K562 (cell line): ENCODE data around the gene CRYZ. TPM values are rescaled to one million over a fixed set of nuclear protein-coding genes. Genes with fewer than 3 reads are reported as not detected.

ENCODE experiments used
- ATAC-seq: fragments of 200-7000 bp; cut with Tn5 transposase; 3 replicates; pipeline ENCODE4 v1.9.1; 2020; ENCODE audit warnings: moderate library complexity
- BruUV-seq: library from RNA; stranded (reverse); fragments of 400-500 nt; replicated peaks from 2 replicates; lab custom pipeline; 2021; lab: Mats Ljungman, UMichigan
- CTCF ChIA-PET: fragments of 300-600 bp; formaldehyde crosslinking; extraction: SDS; loops from one replicate; lab custom pipeline; 2021; ENCODE audit warnings: low intra/inter-chr PET ratio; lab: Yijun Ruan, JAX
- POLR2A ChIA-PET: fragments of 300-600, 350-650 bp; sonication (Branson Sonifier 250); formaldehyde crosslinking; extraction: SDS; loops from one replicate; lab custom pipeline; 2021; ENCODE audit warnings: antibody characterized with exemption, inconsistent platforms; lab: Yijun Ruan, JAX
- DNase-seq, 4 experiments: peaks; one replicate each; pipeline versions ENCODE4 v3.0.0 to v3.0.0-alpha.2; 2011 to 2018; ENCODE audit warnings: low spot score in 3 of 4, mixed read lengths in 3 of 4; ENCODE audit errors: extremely low read depth in 1 of 4
- FAIRE-seq: peaks from 2 replicates; lab custom pipeline; 2011; peaks lifted over from hg19 to GRCh38; lab: Jason Lieb, UNC
- H2AFZ ChIP-seq: 2 replicates; pipeline ENCODE4 v1.6.0; 2011; ENCODE audit warnings: low read depth, low read length, control low read depth, inconsistent platforms
- H3K27ac ChIP-seq: fragments of 200-600 bp; 3 replicates; pipeline ENCODE4 v1.8.0; 2011; ENCODE audit warnings: low read depth, mild to moderate bottlenecking, control low read depth, inconsistent platforms, low read length, moderate library complexity, mixed read lengths; ENCODE audit errors: extremely low read depth
- H3K27me3 ChIP-seq, 2 experiments: fragments of 300-600 bp in 1 of 2; 2 replicates in 1 of 2; 3 replicates in 1 of 2; pipeline versions ENCODE4 v1.6.0 to v1.8.0; 2011; ENCODE audit warnings: inconsistent platforms in 2 of 2, low read length in 2 of 2, mild to moderate bottlenecking in 1 of 2, mixed read lengths in 1 of 2, moderate library complexity in 1 of 2; ENCODE audit not compliant: control insufficient read depth in 2 of 2, insufficient read depth in 2 of 2
- H3K36me3 ChIP-seq: fragments of 300-600 bp; 3 replicates; pipeline ENCODE4 v1.8.0; 2011; ENCODE audit warnings: mild to moderate bottlenecking, low read length, inconsistent platforms; ENCODE audit not compliant: control insufficient read depth, insufficient read depth
- H3K4me1 ChIP-seq, 2 experiments: fragments of 200-600 bp in 1 of 2; replicated peaks in 1 of 2; 2 replicates in 1 of 2; 3 replicates in 1 of 2; pipeline versions ENCODE4 v1.5.1 to v1.8.0; 2011; ENCODE audit warnings: inconsistent platforms in 2 of 2, low read length in 2 of 2, mild to moderate bottlenecking in 1 of 2, mixed read lengths in 1 of 2, moderate library complexity in 1 of 2; ENCODE audit not compliant: control insufficient read depth in 2 of 2, insufficient read depth in 2 of 2
- H3K4me2 ChIP-seq: 2 replicates; pipeline ENCODE4 v1.6.1; 2011; ENCODE audit warnings: low read length, control low read depth, inconsistent platforms, mixed read lengths; ENCODE audit not compliant: insufficient read depth
- H3K4me3 ChIP-seq: fragments of 200-600 bp; sonication (generic), shearing (Covaris generic); 2 replicates; pipeline ENCODE4 v1.5.1; 2016; ENCODE audit warnings: control low read depth, inconsistent platforms
- H3K79me2 ChIP-seq: fragments of 200-600 bp; 3 replicates; pipeline ENCODE4 v1.8.0; 2011; ENCODE audit warnings: low read length, inconsistent platforms; ENCODE audit not compliant: control insufficient read depth, insufficient read depth
- H3K9ac ChIP-seq, 2 experiments: 2 replicates each; pipeline versions ENCODE4 v1.6.0 to v1.6.1; 2011; ENCODE audit warnings: low read depth in 2 of 2, low read length in 2 of 2, control low read depth in 1 of 2, inconsistent platforms in 1 of 2, mild to moderate bottlenecking in 1 of 2, mixed read lengths in 1 of 2; ENCODE audit not compliant: insufficient read depth in 1 of 2
- H3K9me1 ChIP-seq: one replicate; pipeline ENCODE4 v1.6.0; 2011; ENCODE audit warnings: inconsistent platforms, mild to moderate bottlenecking, low read length, moderate library complexity; ENCODE audit not compliant: control insufficient read depth, insufficient read depth
- H3K9me3 ChIP-seq: replicated peaks from 2 replicates; pipeline ENCODE4 v1.5.1; 2011; ENCODE audit warnings: low read depth, low read length, inconsistent platforms; ENCODE audit not compliant: control insufficient read depth, insufficient read depth
- H4K20me1 ChIP-seq: replicated peaks from 2 replicates; pipeline ENCODE4 v1.6.1; 2011; ENCODE audit warnings: low read length, inconsistent platforms, mixed read lengths; ENCODE audit not compliant: control insufficient read depth, insufficient read depth
- BCLAF1 ChIP-seq, 2 experiments: fragments of 450-650 bp in 1 of 2; IDR thresholded peaks; 2 replicates each; pipeline ENCODE4 v1.6.1; 2011 to 2017; ENCODE audit warnings: low read depth in 2 of 2, antibody characterized with exemption in 1 of 2, borderline replicate concordance in 1 of 2, low read length in 1 of 2, mild to moderate bottlenecking in 1 of 2, mixed read lengths in 1 of 2; ENCODE audit not compliant: control insufficient read depth in 1 of 2
- BRD9 ChIP-seq: fragments of 450-650 bp; IDR thresholded peaks from 2 replicates; pipeline ENCODE4 v1.6.1; 2018; ENCODE audit warnings: low read depth; ENCODE audit not compliant: partially characterized antibody
- CBFA2T2 ChIP-seq: fragments of 450-650 bp; conservative IDR thresholded peaks from 2 replicates; pipeline ENCODE4 v1.6.1; 2017; ENCODE audit warnings: mild to moderate bottlenecking
- CBX3 ChIP-seq, 2 experiments: IDR thresholded peaks; 1 replicate in 1 of 2; 2 replicates in 1 of 2; pipeline ENCODE4 v1.6.1; 2012; ENCODE audit warnings: inconsistent platforms in 2 of 2, low read length in 2 of 2, borderline replicate concordance in 1 of 2, control low read depth in 1 of 2
- CCAR2 ChIP-seq: fragments of 200-400 bp; formaldehyde crosslinking; IDR thresholded peaks from 2 replicates; pipeline ENCODE4 v1.6.1; 2017; ENCODE audit warnings: mild to moderate bottlenecking, low read depth, low read length
- CREBBP ChIP-seq: IDR thresholded peaks from one replicate; pipeline ENCODE4 v1.6.1; 2012; ENCODE audit warnings: low read depth, mild to moderate bottlenecking, control low read depth, inconsistent platforms, low read length
- EWSR1 ChIP-seq: fragments of 450-650 bp; IDR thresholded peaks from 2 replicates; pipeline ENCODE4 v1.6.1; 2018; ENCODE audit warnings: borderline replicate concordance, mild to moderate bottlenecking, low read depth, moderate library complexity; ENCODE audit not compliant: partially characterized antibody
- FOXO4 ChIP-seq: fragments of 450-650 bp; formaldehyde crosslinking; IDR thresholded peaks from 2 replicates; pipeline ENCODE4 v1.4.0; 2020; ENCODE audit warnings: mild to moderate bottlenecking, moderate library complexity
- POLR2AphosphoS5 ChIP-seq: IDR thresholded peaks from 2 replicates; pipeline ENCODE4 v1.6.1; 2011; ENCODE audit warnings: mild to moderate bottlenecking, low read depth, low read length, moderate library complexity; ENCODE audit not compliant: control insufficient read depth, insufficient read depth
- PURB ChIP-seq: sonication (generic); formaldehyde crosslinking; IDR thresholded peaks from 2 replicates; pipeline ENCODE4 v1.9.0; 2021; ENCODE audit warnings: low read depth, mild to moderate bottlenecking, missing genetic modification reagents
- TAF7 ChIP-seq: fragments of 450-650 bp; IDR thresholded peaks from 2 replicates; pipeline ENCODE4 v1.6.1; 2016; ENCODE audit warnings: missing genetic modification characterization, missing compliant biosample characterization
- XRCC5 ChIP-seq: fragments of 200-400 bp; formaldehyde crosslinking; IDR thresholded peaks from 2 replicates; pipeline ENCODE4 v1.6.1; 2017; ENCODE audit warnings: low read depth, mild to moderate bottlenecking, low read length
- ZNF232 ChIP-seq: sonication (generic); formaldehyde crosslinking; IDR thresholded peaks from 2 replicates; pipeline ENCODE4 v1.8.0; 2022; ENCODE audit warnings: mild to moderate bottlenecking, missing genetic modification reagents
- WGBS: fragments of 100-300 bp; shearing (Covaris generic); methylation state at CpG from one replicate; pipeline ENCODE4 v1.1.6; 2016; ENCODE audit warnings: low coverage, mixed read lengths; ENCODE audit not compliant: insufficient coverage; ENCODE audit errors: missing lambda C conversion rate; 5-methylcytosine and 5-hydroxymethylcytosine counted together
- in situ Hi-C: fragments of 300-500 bp; cut with MboI; formaldehyde crosslinking; loops from 4 replicates; pipeline ENCODE4 v1.15.0; 2018; ENCODE audit warnings: inconsistent platforms, mixed read lengths
- intact Hi-C: fragments of 100-400 bp; cut with micrococcal nuclease; formaldehyde crosslinking; loops from 2 replicates; pipeline ENCODE4 v1.14.2; 2022
- polyA plus RNA-seq, 8 experiments: library from polyadenylated mRNA; depleted of rRNA in 4 of 8; stranded (reverse) in 5 of 8; unstranded in 3 of 8; fragments of >200 nt; fragmentation: Nextera tagmentation in 2 of 8; fragmentation: Illumina TruSeq in 1 of 8; extraction: Ambion mirVana in 2 of 8; extraction: Trizol in 1 of 8; gene quantifications; 2 replicates each; pipeline versions ENCODE4 v1.2.1 to v1.2.3, GENCODE V29; 2011 to 2014; ENCODE audit warnings: inconsistent platforms in 1 of 8, missing spikeins in 1 of 8
- total RNA-seq, 7 experiments: library from RNA; depleted of rRNA in 6 of 7; stranded (reverse); fragments of >200 nt in 6 of 7; fragmentation: Illumina TruSeq in 2 of 7; extraction: Trizol in 2 of 7; gene quantifications; 2 replicates each; pipeline versions ENCODE4 v1.2.1 to v1.2.3, GENCODE V29; 2011 to 2021; ENCODE audit warnings: low replicate concordance in 1 of 7

The CRYZ gene
- total and polyA plus RNA-seq, 9 of the 15 experiments (the other 6 are each of a cell fraction or from before 2014, with no cell fraction given), result 51.7 to 179 (median 81.4) TPM

GRCh38 chr1:74689621-74690363, 43.1 kb downstream of the CRYZ start (continued):
- TF ChIP-seq BCLAF1 (IDR thresholded peaks at IDR 0.05; ENCODE audit: borderline replicate concordance in 1 of 2, control insufficient read depth in 1 of 2, low read depth in 2 of 2, low read length in 1 of 2), result no peak
- TF ChIP-seq BRD9, result no peak
- no peak for TF ChIP-seq XRCC5
- TF ChIP-seq CBX3 (IDR thresholded peaks at IDR 0.05; ENCODE audit: borderline replicate concordance in 1 of 2, low read length in 2 of 2), result no peak
- TF ChIP-seq ZNF232, result no peak

GRCh38 chr1:74686928-74687327, 45.9 kb downstream of the CRYZ start:
- in situ Hi-C loops, result no loop called here
- H2AFZ ChIP-seq, result no peak overlapping the region
- H3K9me1 ChIP-seq, result no peaks in the 10 kb centered on the region
- ATAC-seq (no peak), DNase-seq (no peak), FAIRE-seq (no peak)
- WGBS, result 0% methylated on average over 4 of the region's 4 CpGs
- H3K27ac ChIP-seq, result no peak overlapping the region
- H3K4me3 ChIP-seq, result no peak overlapping the region
- no peaks in the 10 kb centered on the region for H3K9me3 ChIP-seq
- no peaks in the 10 kb centered on the region for H3K36me3 ChIP-seq
- no peaks in the 10 kb centered on the region for H3K27me3 ChIP-seq
- H3K9ac ChIP-seq, result no peak overlapping the region
- CTCF ChIA-PET, result no interaction called here
- H3K79me2 ChIP-seq, result no peaks in the 10 kb centered on the region
- intact Hi-C loops, result no loop called here
- POLR2A ChIA-PET, result no interaction called here
- TF ChIP-seq POLR2AphosphoS5 (no peak), CREBBP (no peak), EWSR1 (no peak), CCAR2 (no peak), FOXO4 (CRISPR knock-in tag) (no peak), PURB (CRISPR knock-in tag) (no peak), CBFA2T2 (no peak), TAF7 (no peak)
- BruUV-seq, result no TSS peak
- no peaks in the 10 kb centered on the region for H4K20me1 ChIP-seq
- no peak overlapping the region for H3K4me2 ChIP-seq
- no peaks in the 10 kb centered on the region for H3K4me1 ChIP-seq
